Natural killer cell (primary cell): ENCODE measurements around the gene SGTB. TPM values are rescaled to one million over a fixed set of nuclear protein-coding genes. Genes with fewer than 3 reads are reported as not detected.
"Not testable (repeated sequence)": the region's sequence is repeated elsewhere in the genome, so short reads cannot be mapped to it uniquely, and the experiment has no call there.

Experiments used
- ATAC-seq, 3 donors: fragments of 150-1000 bp in 2 of 3; fragments of 200-7000 bp in 1 of 3; cut with Tn5 transposase; 1 replicate in 1 of 3; 2 replicates in 2 of 3; pipeline ENCODE4 v1.10.0; 2021; ENCODE audit warnings: mild to moderate bottlenecking in 2 of 3, moderate library complexity in 2 of 3
- DNase-seq, 2 donors: peaks; one replicate each; pipeline versions ENCODE4 v3.0.0 to v3.0.0-alpha.2; 2013 to 2021; ENCODE audit warnings: mixed read lengths in 1 of 2
- H3K27ac ChIP-seq: one replicate; pipeline ENCODE4 v1.5.1; 2013; ENCODE audit warnings: mild to moderate bottlenecking, low read length
- H3K27me3 ChIP-seq: one replicate; pipeline ENCODE4 v1.6.1; 2013; ENCODE audit warnings: low read length; ENCODE audit not compliant: control insufficient read depth, insufficient read depth
- H3K36me3 ChIP-seq: one replicate; pipeline ENCODE4 v1.6.1; 2013; ENCODE audit warnings: low read length; ENCODE audit not compliant: control insufficient read depth, insufficient read depth
- H3K4me1 ChIP-seq: one replicate; pipeline ENCODE4 v1.6.1; 2013; ENCODE audit warnings: low read length; ENCODE audit not compliant: control insufficient read depth, insufficient read depth
- H3K4me3 ChIP-seq: one replicate; pipeline ENCODE4 v1.5.1; 2013; ENCODE audit warnings: low read length
- H3K9me3 ChIP-seq: one replicate; pipeline ENCODE4 v1.6.1; 2013; ENCODE audit warnings: low read length; ENCODE audit not compliant: control insufficient read depth, insufficient read depth
- H3K27ac Mint-ChIP-seq, 2 donors: one replicate each; pipeline ENCODE4 v1.8.0; 2022; ENCODE audit warnings: mild to moderate bottlenecking in 2 of 2, mixed read lengths in 2 of 2, moderate library complexity in 1 of 2
- H3K27me3 Mint-ChIP-seq, 2 donors: one replicate each; pipeline ENCODE4 v1.8.0; 2022; ENCODE audit warnings: low read depth in 2 of 2, mixed read lengths in 2 of 2
- H3K36me3 Mint-ChIP-seq: one replicate; pipeline ENCODE4 v1.8.0; 2022; ENCODE audit warnings: mixed read lengths
- H3K4me1 Mint-ChIP-seq, 2 donors: one replicate each; pipeline ENCODE4 v1.8.0; 2022; ENCODE audit warnings: mixed read lengths in 2 of 2
- H3K4me3 Mint-ChIP-seq: one replicate; pipeline ENCODE4 v1.8.0; 2022; ENCODE audit warnings: mild to moderate bottlenecking, moderate library complexity, mixed read lengths
- H3K9me3 Mint-ChIP-seq, 2 donors: one replicate each; pipeline ENCODE4 v1.8.0; 2022; ENCODE audit warnings: mixed read lengths in 2 of 2
- WGBS: methylation state at CpG from one replicate; pipeline ENCODE4 v1.1.7; 2013; ENCODE audit warnings: missing lambda C conversion rate; ENCODE audit not compliant: insufficient coverage; 5-methylcytosine and 5-hydroxymethylcytosine counted together
- intact Hi-C: fragments of 100-400 bp; cut with micrococcal nuclease; formaldehyde crosslinking; loops from one replicate; pipeline ENCODE4 v1.14.2; 2022
- total RNA-seq, 4 donors: library from RNA; stranded (reverse); fragments of 120-200 nt in 1 of 4; gene quantifications; one replicate each; pipeline versions ENCODE4 v1.2.3 to v1.2.4, GENCODE V29; 2013 to 2022
- TF ChIP-seq, protein P1 (sequence below): fragments of 200-600 bp; IDR thresholded peaks from one replicate; pipeline ENCODE4 v1.8.0; 2022; ENCODE audit warnings: antibody characterized with exemption

SGTB gene
- total RNA-seq, 3 donors from 2014 or later (not counting 1 experiment from before 2014, with no cell fraction given), result 6.9 to 12.0 (median 10.0) TPM

DNA sequence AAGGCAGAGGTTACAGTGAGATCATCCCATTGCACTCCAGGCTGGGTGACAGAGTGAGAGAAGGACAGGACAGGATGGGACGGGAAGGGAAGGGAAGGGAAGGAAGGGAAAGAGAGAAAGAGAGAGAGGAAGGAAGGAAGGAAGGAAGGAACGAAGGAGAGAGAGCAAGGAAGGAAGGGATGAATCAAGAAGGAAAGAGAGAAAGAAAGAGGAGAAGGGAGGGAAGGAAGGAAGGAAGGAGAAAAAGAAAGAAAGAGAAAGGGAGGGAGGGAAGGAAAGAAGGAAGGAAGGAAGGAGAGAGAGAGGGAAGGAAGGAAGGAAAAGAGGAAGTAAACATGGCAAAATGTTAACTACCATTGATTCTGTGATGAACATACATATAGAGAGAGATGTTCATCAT lies 28.8 kb downstream of the SGTB start:
- no peaks in the 10 kb centered on the region for H3K27me3 ChIP-seq
- no peak overlapping the region for H3K27ac ChIP-seq
- Mint-ChIP-seq H3K9me3 (no peaks in the 10 kb centered on the region), H3K36me3 (peaks cover under 1% of the 10 kb centered on the region), H3K27me3 (no peaks in the 10 kb centered on the region), H3K4me1 (no peaks in the 10 kb centered on the region), H3K27ac (no peak overlapping the region), H3K4me3 (no peak overlapping the region)
- peaks cover 21% of the 10 kb centered on the region for H3K36me3 ChIP-seq
- intact Hi-C loops, result no loop called here
- H3K4me1 ChIP-seq, result no peaks in the 10 kb centered on the region
- 98% methylated on average over 2 of the region's 2 CpGs for WGBS
- DNase-seq (no peak), ATAC-seq (no peak)
- no peaks in the 10 kb centered on the region for H3K9me3 ChIP-seq
- H3K4me3 ChIP-seq, result no peak overlapping the region
- TF ChIP-seq, protein P1, sequence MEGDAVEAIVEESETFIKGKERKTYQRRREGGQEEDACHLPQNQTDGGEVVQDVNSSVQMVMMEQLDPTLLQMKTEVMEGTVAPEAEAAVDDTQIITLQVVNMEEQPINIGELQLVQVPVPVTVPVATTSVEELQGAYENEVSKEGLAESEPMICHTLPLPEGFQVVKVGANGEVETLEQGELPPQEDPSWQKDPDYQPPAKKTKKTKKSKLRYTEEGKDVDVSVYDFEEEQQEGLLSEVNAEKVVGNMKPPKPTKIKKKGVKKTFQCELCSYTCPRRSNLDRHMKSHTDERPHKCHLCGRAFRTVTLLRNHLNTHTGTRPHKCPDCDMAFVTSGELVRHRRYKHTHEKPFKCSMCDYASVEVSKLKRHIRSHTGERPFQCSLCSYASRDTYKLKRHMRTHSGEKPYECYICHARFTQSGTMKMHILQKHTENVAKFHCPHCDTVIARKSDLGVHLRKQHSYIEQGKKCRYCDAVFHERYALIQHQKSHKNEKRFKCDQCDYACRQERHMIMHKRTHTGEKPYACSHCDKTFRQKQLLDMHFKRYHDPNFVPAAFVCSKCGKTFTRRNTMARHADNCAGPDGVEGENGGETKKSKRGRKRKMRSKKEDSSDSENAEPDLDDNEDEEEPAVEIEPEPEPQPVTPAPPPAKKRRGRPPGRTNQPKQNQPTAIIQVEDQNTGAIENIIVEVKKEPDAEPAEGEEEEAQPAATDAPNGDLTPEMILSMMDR, result no peak

DNA sequence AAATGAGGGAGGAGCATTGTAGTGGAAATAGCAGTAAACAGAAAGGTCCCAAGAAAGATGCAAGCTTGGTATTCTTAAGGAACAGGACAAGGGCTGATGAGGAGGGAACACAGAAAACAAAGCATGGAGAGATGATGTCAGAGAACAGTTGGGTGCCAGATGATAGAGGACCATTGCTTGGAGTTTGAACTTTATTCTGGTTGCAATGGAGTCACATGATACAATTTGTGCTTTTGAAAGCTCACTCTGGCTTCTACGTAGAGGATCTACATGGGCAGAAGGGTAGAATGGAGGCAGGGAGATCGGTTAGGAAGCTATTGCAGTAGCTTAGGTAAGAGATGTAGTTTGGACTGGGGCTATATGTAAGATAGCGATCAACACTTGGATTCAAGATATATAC lies 39.8 kb downstream of the SGTB start:
- H3K4me3 Mint-ChIP-seq, result no peak overlapping the region
- H3K36me3 Mint-ChIP-seq, result no peaks in the 10 kb centered on the region
- DNase-seq (no peak), ATAC-seq (no peak)
- H3K27me3 Mint-ChIP-seq, result no peaks in the 10 kb centered on the region
- no peaks in the 10 kb centered on the region for H3K4me1 Mint-ChIP-seq
- no peak overlapping the region for H3K27ac Mint-ChIP-seq
- Histone ChIP-seq H3K27ac (no peak overlapping the region), H3K4me1 (no peaks in the 10 kb centered on the region), H3K36me3 (peaks cover 23% of the 10 kb centered on the region), H3K27me3 (no peaks in the 10 kb centered on the region), H3K4me3 (no peak overlapping the region), H3K9me3 (no peaks in the 10 kb centered on the region)
- intact Hi-C loops, result no loop called here
- WGBS, result 97% methylated on average over 3 of the region's 3 CpGs
- TF ChIP-seq, protein P1, result no peak
- H3K9me3 Mint-ChIP-seq, result no peaks in the 10 kb centered on the region

DNA sequence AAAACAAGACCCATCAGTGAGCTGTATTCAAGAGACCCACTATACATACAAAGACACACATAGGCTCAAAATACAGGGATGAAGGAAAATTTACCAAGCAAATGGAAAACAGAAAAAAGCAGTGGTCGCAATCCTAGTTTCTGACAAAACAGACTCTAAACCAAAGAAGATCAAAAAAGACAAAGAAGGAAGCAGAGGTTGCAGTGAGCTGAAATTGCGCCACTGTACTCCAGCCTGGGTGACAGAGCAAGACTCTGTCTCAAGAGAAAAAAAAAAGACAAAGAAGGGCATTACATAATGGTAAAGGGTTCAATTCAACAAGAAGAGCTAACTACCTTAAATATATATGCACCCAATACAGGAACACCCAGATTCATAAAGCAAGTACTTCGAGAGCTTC lies 45.9 kb downstream of the SGTB start:
- peaks cover 21% of the 10 kb centered on the region for H3K36me3 ChIP-seq
- H3K4me3 Mint-ChIP-seq, H3K36me3 Mint-ChIP-seq: not testable (repeated sequence)

DNA sequence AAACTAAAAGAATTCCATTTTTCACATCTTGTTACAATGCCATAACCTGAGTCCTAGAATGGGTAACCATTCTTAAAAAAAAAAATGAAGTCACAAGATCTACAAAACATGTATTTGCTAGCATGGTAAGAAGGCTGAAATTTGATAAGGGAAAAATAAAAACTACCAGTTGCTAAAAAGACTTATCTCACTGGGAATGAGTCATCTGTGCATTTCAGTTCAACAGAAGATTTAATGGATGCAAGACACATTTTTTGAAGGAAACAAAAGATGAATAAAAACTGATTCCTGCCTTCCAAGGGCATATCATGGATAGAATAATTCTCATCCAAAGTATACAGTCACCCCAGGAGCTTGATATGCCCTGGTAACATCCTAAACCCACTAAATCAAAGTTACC lies 47.2 kb downstream of the SGTB start:
- DNase-seq (no peak), ATAC-seq (no peak)
- TF ChIP-seq, protein P1, result no peak
- Histone ChIP-seq H3K9me3 (no peaks in the 10 kb centered on the region), H3K4me1 (no peaks in the 10 kb centered on the region), H3K36me3 (peaks cover 20% of the 10 kb centered on the region), H3K27ac (no peak overlapping the region), H3K4me3 (no peak overlapping the region), H3K27me3 (no peaks in the 10 kb centered on the region)
- Mint-ChIP-seq H3K27me3 (no peaks in the 10 kb centered on the region), H3K9me3 (no peaks in the 10 kb centered on the region), H3K4me3 (no peak overlapping the region), H3K4me1 (no peaks in the 10 kb centered on the region), H3K36me3 (no peaks in the 10 kb centered on the region), H3K27ac (no peak overlapping the region)
- intact Hi-C loops, result no loop called here

More for the DNA sequence above, 45.9 kb downstream of the SGTB start:
- 97% methylated on average over 3 of the region's 3 CpGs for WGBS
- H3K27ac ChIP-seq, H3K27me3 ChIP-seq, H3K9me3 Mint-ChIP-seq, ATAC-seq, H3K9me3 ChIP-seq, H3K27ac Mint-ChIP-seq, H3K4me1 ChIP-seq, intact Hi-C loops, H3K27me3 Mint-ChIP-seq, H3K4me1 Mint-ChIP-seq, DNase-seq, H3K4me3 ChIP-seq: not testable (repeated sequence)
